Globus pallidus (tissue), 1 donor: ENCODE measurements around the gene APBA2.

Experiments
- DNase-seq: peaks from one replicate; pipeline ENCODE4 v3.0.0-alpha.2; 2015; ENCODE audit warnings: low spot score

APBA2 gene

GRCh38 chr15:29119847-29120246, 234.1 kb downstream of the APBA2 start:
- DNase-seq = no peak

- no peak for DNase-seq
These were observed 235.0 kb downstream of the APBA2 start for GRCh38 chr15:29120593-29121368.

- no peak for DNase-seq
These were observed 235.5 kb downstream of the APBA2 start for GRCh38 chr15:29121369-29121656.

GRCh38 chr15:29121907-29122306, 236.1 kb downstream of the APBA2 start:
- DNase-seq = no peak

GRCh38 chr15:29122506-29122905, 236.7 kb downstream of the APBA2 start:
- no peak for DNase-seq

GRCh38 chr15:29123171-29123570, 237.4 kb downstream of the APBA2 start:
- no peak for DNase-seq

- no peak for DNase-seq
These were observed 238.2 kb downstream of the APBA2 start for GRCh38 chr15:29123991-29124390.

GRCh38 chr15:29124581-29125381, 239.0 kb downstream of the APBA2 start:
- DNase-seq = no peak

GRCh38 chr15:29125382-29126207, 239.8 kb downstream of the APBA2 start:
- DNase-seq = no peak

- no peak for DNase-seq
These were observed 240.4 kb downstream of the APBA2 start for GRCh38 chr15:29126208-29126536.

- DNase-seq = no peak
These were observed 241.2 kb downstream of the APBA2 start for GRCh38 chr15:29126821-29127461.

- no peak for DNase-seq
These were observed 242.0 kb downstream of the APBA2 start for GRCh38 chr15:29127506-29128430.

GRCh38 chr15:29128671-29129070, 242.9 kb downstream of the APBA2 start:
- no peak for DNase-seq

- DNase-seq = no peak
These were observed 243.4 kb downstream of the APBA2 start for GRCh38 chr15:29129221-29129620.

- DNase-seq = no peak
These were observed 244.2 kb downstream of the APBA2 start for GRCh38 chr15:29129926-29130325.

- DNase-seq = no peak
These were observed 244.7 kb downstream of the APBA2 start for GRCh38 chr15:29130476-29130875.

GRCh38 chr15:29130951-29131839, 245.4 kb downstream of the APBA2 start:
- no peak for DNase-seq

GRCh38 chr15:29131840-29132420, 246.2 kb downstream of the APBA2 start:
- DNase-seq = no peak

- DNase-seq = no peak
These were observed 247.0 kb downstream of the APBA2 start for GRCh38 chr15:29132735-29133181.

- no peak for DNase-seq
These were observed 247.5 kb downstream of the APBA2 start for GRCh38 chr15:29133321-29133720.
